ENCODE data around the gene EIF1.

The EIF1 gene

GRCh38 chr17:41717408-41718286 lies 29.0 kb downstream of the EIF1 start:
- TF ChIP-seq GATA1 (IDR thresholded peaks at IDR 0.05; ENCODE audit: low read depth, low read length) (no peak), POLR2A (IDR thresholded peaks at IDR 0.05; ENCODE audit: low read length) (no peak)

GRCh38 chr17:41718287-41718645 lies 29.6 kb downstream of the EIF1 start:
- no peak for TF ChIP-seq GATA1 (IDR thresholded peaks at IDR 0.05; ENCODE audit: low read depth, low read length)
- no peak for TF ChIP-seq POLR2A (IDR thresholded peaks at IDR 0.05; ENCODE audit: low read length)
- no peak for DNase-seq

More at GRCh38 chr17:41717408-41718286, 29.0 kb downstream of the EIF1 start:
- no peak for DNase-seq

GRCh38 chr17:41722231-41722630 lies 33.5 kb downstream of the EIF1 start:
- TF ChIP-seq POLR2A (IDR thresholded peaks at IDR 0.05; ENCODE audit: low read length), result no peak
- no peak for TF ChIP-seq GATA1 (IDR thresholded peaks at IDR 0.05; ENCODE audit: low read depth, low read length)
- DNase-seq, result no peak

- TF ChIP-seq POLR2A (IDR thresholded peaks at IDR 0.05; ENCODE audit: low read length) (no peak), GATA1 (IDR thresholded peaks at IDR 0.05; ENCODE audit: low read depth, low read length) (no peak)
Measured at GRCh38 chr17:41723801-41724475, 35.3 kb downstream of the EIF1 start.

GRCh38 chr17:41724476-41725050 lies 35.9 kb downstream of the EIF1 start:
- no peak for DNase-seq
- no peak for TF ChIP-seq GATA1 (IDR thresholded peaks at IDR 0.05; ENCODE audit: low read depth, low read length)
- TF ChIP-seq POLR2A (IDR thresholded peaks at IDR 0.05; ENCODE audit: low read length), result no peak

More at GRCh38 chr17:41723801-41724475, 35.3 kb downstream of the EIF1 start:
- DNase-seq, result no peak

GRCh38 chr17:41725134-41725533 lies 36.4 kb downstream of the EIF1 start:
- DNase-seq, result no peak
- TF ChIP-seq GATA1 (IDR thresholded peaks at IDR 0.05; ENCODE audit: low read depth, low read length) (no peak), POLR2A (IDR thresholded peaks at IDR 0.05; ENCODE audit: low read length) (no peak)

- TF ChIP-seq GATA1 (IDR thresholded peaks at IDR 0.05; ENCODE audit: low read depth, low read length) (no peak), POLR2A (IDR thresholded peaks at IDR 0.05; ENCODE audit: low read length) (no peak)
- no peak for DNase-seq
Measured at GRCh38 chr17:41728056-41728455, 39.4 kb downstream of the EIF1 start.

GRCh38 chr17:41730479-41730878 lies 41.8 kb downstream of the EIF1 start:
- TF ChIP-seq POLR2A (IDR thresholded peaks at IDR 0.05; ENCODE audit: low read length), result no peak
- TF ChIP-seq GATA1 (IDR thresholded peaks at IDR 0.05; ENCODE audit: low read depth, low read length), result no peak
- no peak for DNase-seq

- TF ChIP-seq GATA1 (IDR thresholded peaks at IDR 0.05; ENCODE audit: low read depth, low read length) (no peak), POLR2A (IDR thresholded peaks at IDR 0.05; ENCODE audit: low read length) (no peak)
- no peak for DNase-seq
Measured at GRCh38 chr17:41731836-41732235, 43.2 kb downstream of the EIF1 start.

- no peak for TF ChIP-seq POLR2A (IDR thresholded peaks at IDR 0.05; ENCODE audit: low read length)
- TF ChIP-seq GATA1 (IDR thresholded peaks at IDR 0.05; ENCODE audit: low read depth, low read length), result no peak
- no peak for DNase-seq
Measured at GRCh38 chr17:41733348-41734138, 44.9 kb downstream of the EIF1 start.

GRCh38 chr17:41734139-41734948 lies 45.7 kb downstream of the EIF1 start, which contains the start of gene HAP1:
Gene HAP1 (minus strand): TSS chr17:41734643. CDS start chr17:41734634, 9 bp downstream.
- DNase-seq, result no peak
- TF ChIP-seq POLR2A (IDR thresholded peaks at IDR 0.05; ENCODE audit: low read length) (no peak), GATA1 (IDR thresholded peaks at IDR 0.05; ENCODE audit: low read depth, low read length) (no peak)

GRCh38 chr17:41734949-41735313 lies 46.2 kb downstream of the EIF1 start:
- TF ChIP-seq POLR2A (IDR thresholded peaks at IDR 0.05; ENCODE audit: low read length), result no peak
- no peak for TF ChIP-seq GATA1 (IDR thresholded peaks at IDR 0.05; ENCODE audit: low read depth, low read length)
- no peak for DNase-seq

GRCh38 chr17:41735744-41736143 lies 47.1 kb downstream of the EIF1 start:
- no peak for TF ChIP-seq GATA1 (IDR thresholded peaks at IDR 0.05; ENCODE audit: low read depth, low read length)
- no peak for TF ChIP-seq POLR2A (IDR thresholded peaks at IDR 0.05; ENCODE audit: low read length)
- no peak for DNase-seq

All from erythroblast (primary cell).